Fibroblast of skin of right quadriceps (primary cell): ENCODE data around the gene LRRC75B.

Source experiments
- DNase-seq: peaks from one replicate; pipeline ENCODE4 v3.0.0-alpha.2; 2013

The LRRC75B gene

DNA sequence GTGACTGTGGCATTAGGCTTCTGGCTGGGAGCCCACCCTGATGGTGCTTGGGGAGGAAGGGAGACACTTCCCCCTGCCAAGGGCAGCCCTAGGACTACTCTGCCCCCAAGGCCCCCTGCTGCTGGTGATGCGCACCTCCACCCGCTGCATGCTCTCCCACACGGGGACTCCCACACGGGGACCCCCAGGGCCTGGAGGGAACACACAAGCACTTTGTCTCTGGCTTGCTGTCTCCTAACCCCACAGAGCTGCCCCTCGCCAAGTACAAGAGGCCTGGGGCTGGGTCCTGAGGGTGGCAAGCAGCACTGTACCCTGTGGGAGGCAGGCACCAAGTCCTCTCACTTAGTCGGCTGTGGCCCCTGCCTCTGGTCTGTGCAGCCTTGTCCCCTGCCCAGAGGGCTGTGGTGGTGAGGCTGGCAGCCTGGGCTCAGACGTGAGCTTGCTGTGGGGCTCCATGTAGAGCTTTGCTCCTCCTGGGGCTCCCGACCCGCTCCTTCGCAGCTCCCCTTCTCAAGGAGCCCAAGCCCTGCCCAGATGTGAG lies 7.9 kb downstream of the LRRC75B start:
- no peak for DNase-seq

GRCh38 chr22:24584166-24584790 lies 8.6 kb downstream of the LRRC75B start:
- no peak for DNase-seq

DNA sequence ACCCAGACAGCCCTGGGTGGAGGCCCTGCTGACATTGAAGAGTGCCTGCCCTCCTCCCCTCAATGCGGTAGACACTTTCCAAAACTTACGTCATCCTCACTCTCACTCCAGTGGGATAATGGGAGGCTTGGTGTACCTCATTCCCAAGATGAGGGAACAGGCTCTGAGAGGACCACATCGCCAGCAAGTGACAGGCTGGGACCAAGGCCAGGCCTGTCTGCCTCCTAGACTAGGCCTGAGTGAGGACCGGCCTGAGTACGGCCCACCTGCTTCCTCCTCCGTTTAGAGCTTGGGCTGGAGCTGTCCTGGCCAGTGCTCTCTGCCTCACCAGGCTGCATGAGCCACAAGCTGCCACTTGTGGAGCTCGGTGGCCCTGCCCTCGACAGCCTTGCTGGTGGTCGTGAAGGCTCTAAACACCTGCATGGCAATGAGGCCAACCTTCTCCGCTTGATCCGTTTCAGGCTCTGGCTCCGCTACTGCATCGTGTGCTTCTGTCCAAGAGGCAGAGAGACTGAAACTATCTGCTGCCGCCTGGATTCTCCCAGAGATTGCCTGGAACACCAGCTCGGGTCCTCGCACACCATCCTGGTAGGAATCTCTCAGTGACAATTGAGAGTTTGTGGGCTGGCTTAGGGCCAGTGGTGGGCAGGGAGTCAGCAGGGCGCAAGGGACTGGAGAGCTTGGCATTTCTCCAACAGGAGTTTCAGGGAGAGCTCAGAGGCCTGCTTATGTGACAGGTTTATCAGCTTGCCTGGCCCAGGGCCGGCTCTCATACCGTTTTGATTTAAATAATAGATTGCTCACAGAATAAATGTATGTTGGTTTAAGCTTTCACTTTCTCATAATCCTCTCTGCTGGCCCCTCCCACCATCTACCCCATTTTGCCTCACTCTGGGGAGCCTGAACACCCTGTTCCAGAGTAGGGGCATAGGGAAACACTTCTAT lies 9.4 kb downstream of the LRRC75B start:
- peak; percentile 24 for DNase-seq

DNA sequence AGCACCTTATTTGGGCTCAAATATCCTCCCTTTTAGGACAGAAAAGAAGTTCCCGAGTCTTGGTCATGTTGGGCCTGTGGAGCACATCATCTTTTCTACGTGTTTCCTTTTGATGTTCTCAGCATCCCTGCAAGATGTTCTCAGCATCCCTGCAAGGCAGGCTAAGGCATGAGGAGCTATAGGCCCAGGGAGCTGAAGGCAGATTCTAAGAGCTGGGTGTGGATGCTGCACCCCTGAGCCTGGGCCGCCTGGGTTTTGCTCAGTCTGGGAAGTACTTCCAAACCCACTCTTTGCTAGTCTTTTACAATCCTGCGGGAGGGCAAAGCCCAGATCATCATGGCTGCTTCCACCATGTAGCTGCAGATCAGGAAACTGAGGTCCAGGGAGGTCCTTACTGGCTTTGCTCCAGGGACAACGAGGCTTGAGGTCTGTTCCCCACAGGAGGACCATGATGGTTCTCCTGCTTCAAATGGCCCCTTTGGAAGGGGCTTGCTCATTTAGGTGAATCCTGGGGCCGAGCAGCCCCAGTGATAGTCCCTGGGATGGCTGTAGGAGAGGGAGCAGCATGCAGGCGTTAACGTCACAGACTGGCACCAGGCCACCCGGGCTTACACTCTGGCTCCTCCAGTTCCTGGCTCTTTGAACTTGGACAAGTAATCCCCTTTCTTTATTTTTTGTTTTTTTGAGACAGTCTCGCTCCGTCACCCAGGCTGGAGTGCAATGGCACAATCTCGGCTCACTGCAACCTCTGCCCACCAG lies 10.6 kb downstream of the LRRC75B start:
- no peak for DNase-seq

DNA sequence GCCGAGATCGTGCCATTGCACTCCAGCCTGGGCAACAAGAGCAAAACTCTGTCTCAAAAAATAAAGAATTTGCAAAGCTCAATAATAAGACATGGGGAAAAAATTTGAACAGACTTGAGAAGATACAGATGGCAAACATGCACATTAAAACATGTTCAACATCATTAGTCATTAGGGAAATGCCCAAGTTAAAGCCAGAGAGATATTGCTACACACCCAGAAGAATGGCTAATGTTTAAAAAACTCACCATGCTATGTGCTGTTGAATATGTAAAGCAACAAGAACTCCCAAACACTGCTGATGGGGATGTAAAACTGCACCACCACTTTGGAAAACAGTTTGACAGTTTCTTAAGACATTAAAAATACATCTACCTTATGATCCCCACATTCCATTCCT lies 12.6 kb downstream of the LRRC75B start:
- DNase-seq, result peak; percentile 72

- no peak for DNase-seq
Observed at GRCh38 chr22:24579258-24579601, 13.6 kb downstream of the LRRC75B start.

DNA sequence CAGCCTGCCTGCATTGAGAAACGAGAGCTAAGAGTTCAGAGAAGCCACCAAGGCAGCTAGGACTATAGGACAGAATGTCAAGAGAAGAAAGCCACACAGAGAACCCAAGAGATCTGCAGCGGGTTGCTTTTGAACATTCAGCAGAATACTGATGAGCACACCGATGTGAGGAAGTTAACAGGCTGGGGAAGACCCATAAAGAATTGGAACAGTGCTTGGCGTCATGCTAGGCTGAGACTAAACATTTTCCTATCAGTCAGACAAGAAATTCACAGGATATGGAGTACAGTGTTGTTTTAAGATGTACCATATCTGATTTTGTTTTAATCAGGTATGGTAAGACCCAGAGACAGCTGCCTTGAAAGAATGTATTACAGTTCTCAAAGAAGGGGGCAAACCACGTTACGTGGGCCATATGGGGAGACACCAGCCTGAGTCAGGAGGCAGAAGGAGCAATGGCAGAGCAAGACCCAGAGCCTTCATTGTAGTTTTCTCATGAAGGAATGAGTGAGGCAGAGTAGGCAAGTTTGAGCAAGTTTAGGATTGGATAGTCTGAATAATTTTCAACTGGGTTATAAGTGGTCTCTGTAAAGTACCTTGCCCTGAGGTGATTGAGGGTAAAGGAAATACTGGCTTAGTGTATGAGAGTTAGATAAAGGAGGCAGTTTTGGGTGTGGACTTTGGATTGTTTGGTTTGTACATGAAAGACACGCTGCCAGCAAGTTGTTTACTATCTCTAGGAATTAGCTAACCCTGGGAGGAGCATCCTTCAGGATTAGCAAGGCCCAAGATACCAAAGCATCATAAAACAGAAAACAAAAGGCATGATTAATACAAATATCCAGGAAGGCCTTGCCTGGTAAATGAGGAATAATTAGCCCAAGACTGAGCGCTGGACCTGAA lies 14.3 kb downstream of the LRRC75B start:
- DNase-seq, result no peak

- no peak for DNase-seq
Observed at GRCh38 chr22:24576778-24577177, 16.1 kb downstream of the LRRC75B start.

- DNase-seq, result no peak
Observed at GRCh38 chr22:24571266-24571665, 21.6 kb downstream of the LRRC75B start.

DNA sequence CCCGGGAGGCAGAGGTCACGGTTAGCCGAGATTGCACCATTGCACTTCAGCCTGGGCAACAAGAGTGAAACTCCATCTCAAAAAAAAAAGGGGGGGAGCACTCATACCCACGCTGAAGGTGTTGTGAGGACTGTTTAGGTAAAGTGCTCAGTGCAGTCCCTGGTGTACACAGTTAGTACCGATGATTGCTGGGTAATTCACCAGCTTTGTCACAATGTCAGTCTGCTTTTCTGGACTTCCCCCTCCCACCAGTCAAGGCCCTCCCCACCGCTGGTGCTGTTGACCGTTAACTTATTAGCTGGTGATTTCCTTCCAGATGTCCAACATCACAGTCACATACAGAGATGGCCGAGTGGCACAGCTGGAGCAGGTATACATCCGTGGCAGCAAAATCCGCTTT lies 25.2 kb downstream of the LRRC75B start:
- no peak for DNase-seq

- DNase-seq, result no peak
Observed at GRCh38 chr22:24566899-24567511, 25.9 kb downstream of the LRRC75B start.

GRCh38 chr22:24565077-24565476 lies 27.8 kb downstream of the LRRC75B start:
- DNase-seq, result no peak

GRCh38 chr22:24564376-24565058 lies 28.4 kb downstream of the LRRC75B start:
- DNase-seq, result no peak

GRCh38 chr22:24563246-24563645 lies 29.6 kb downstream of the LRRC75B start:
- no peak for DNase-seq

DNA sequence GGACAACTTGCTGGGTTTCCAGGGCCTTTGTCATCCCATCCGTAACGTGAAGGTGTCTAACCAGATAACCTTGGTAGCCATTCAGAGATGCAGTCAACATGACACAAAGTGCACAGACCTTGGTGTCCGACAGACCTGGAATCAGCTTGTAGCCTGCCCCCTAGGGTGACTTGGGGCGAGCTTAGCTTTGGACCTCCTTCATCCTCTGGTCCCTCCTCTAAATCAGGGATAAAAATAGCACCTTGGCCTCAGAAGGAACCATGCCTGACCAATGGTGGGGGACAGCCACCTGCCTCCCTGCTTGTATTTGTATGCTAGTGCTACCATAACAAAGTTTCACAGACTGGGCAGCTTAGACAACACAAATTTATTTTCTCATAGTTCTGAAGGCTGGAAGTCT lies 33.4 kb downstream of the LRRC75B start:
- DNase-seq, result no peak

GRCh38 chr22:24555165-24556039 lies 37.5 kb downstream of the LRRC75B start, which contains the start of gene SNRPD3:
Gene SNRPD3, plus strand, starts transcription at chr22:24555999. Its CDS starts 1,676 bp downstream, at chr22:24557675.
- peak; percentile 99 for DNase-seq

DNA sequence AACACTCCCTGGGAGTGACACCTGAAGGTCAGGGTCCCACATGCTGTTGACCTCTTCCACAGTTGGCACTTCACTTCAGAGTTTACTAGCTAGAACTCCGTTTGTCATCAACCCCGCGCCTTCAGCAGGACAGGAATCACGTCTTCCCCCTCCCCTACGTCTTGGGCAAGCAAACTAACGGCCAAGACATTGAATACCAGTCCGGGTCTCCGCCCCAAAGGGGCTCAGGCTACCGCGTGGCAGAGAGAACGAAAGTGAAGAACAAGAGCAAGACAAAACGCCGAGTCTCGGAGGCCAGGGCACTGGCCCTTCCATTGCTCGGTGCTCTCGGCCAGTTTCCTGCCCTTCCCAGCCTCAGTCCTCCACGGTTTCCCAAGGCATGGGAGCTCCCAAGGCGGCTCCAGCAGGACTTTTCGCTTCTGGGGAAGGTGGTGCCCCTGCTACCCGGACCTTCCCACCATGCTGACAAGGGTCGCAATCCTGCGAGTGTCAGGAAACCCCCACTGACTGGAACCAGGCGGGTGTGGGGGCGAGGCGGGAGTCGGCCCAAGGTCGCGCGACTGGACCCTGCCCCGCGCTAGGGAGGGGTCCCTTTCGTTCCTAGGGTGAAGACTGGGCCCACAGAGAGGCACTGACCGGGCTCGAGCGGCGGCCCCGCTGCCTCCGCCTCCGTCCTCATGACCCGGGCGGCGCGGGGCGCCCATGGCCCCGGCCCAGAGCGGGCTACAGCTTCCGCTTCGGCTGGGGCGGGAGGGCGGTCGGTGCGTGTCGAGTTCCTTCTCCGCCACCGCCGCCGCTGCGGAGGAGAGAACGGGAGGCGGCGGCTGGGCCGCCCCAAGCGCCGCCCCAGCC lies 38.3 kb downstream of the LRRC75B start, which contains the start of gene GUCD1:
GUCD1 (minus strand) TSS at position 826 of the 852 bp plus-strand sequence; CDS start at position 679, 147 bp downstream.
- DNase-seq, result peak; percentile 45

- peak; percentile 19 for DNase-seq
Observed at GRCh38 chr22:24553597-24554312, 39.1 kb downstream of the LRRC75B start.
